PC-9 (cell line): Measurements from ENCODE around the gene ARIH2. TPM values are rescaled to one million over a fixed set of nuclear protein-coding genes. Genes with fewer than 3 reads are reported as not detected.
A peak's percentile ranks its signal among the peaks of the same experiment; 100 is the strongest.

Experiments
- BruUV-seq: library from RNA; stranded (reverse); fragments of 400-500 nt; replicated peaks from 2 replicates; lab custom pipeline; 2021; lab: Mats Ljungman, UMichigan
- CTCF ChIA-PET: fragments of 300-600 bp; sonication (Branson Sonifier 250); formaldehyde crosslinking; loops from one replicate; lab custom pipeline; 2022; ENCODE audit warnings: antibody characterized with exemption; lab: Charles Lee
- POLR2A ChIA-PET: fragments of 300-600 bp; sonication (Branson Sonifier 250); formaldehyde crosslinking; loops from one replicate; lab custom pipeline; 2022; ENCODE audit warnings: antibody characterized with exemption; ENCODE audit not compliant: unreplicated experiment; lab: Charles Lee
- DNase-seq, 2 experiments: peaks; one replicate each; pipeline versions ENCODE4 v3.0.0 to v3.0.0-alpha.2; 2015 to 2022; ENCODE audit warnings: mixed read lengths in 1 of 2
- H2AFZ ChIP-seq: fragments of 200-600 bp; sonication (generic); 2 replicates; pipeline ENCODE4 v1.8.1; 2017; ENCODE audit warnings: antibody characterized with exemption
- H3F3A ChIP-seq: fragments of 200-600 bp; sonication (generic); 2 replicates; pipeline ENCODE4 v1.8.1; 2017; ENCODE audit warnings: antibody characterized with exemption, mild to moderate bottlenecking, low read depth; ENCODE audit not compliant: insufficient read depth
- H3K27ac ChIP-seq: fragments of 200-600 bp; sonication (generic); 2 replicates; pipeline ENCODE4 v1.6.1; 2016; ENCODE audit warnings: mixed run types
- H3K27me3 ChIP-seq: fragments of 200-600 bp; sonication (generic); 2 replicates; pipeline ENCODE4 v1.6.1; 2016; ENCODE audit warnings: low read depth, mixed run types; ENCODE audit not compliant: insufficient read depth
- H3K36me3 ChIP-seq: fragments of 200-600 bp; sonication (generic); 2 replicates; pipeline ENCODE4 v1.6.1; 2016; ENCODE audit warnings: low read depth, mixed run types
- H3K4me1 ChIP-seq: fragments of 200-600 bp; sonication (generic); replicated peaks from 2 replicates; pipeline ENCODE4 v1.6.1; 2016; ENCODE audit warnings: mixed run types; ENCODE audit not compliant: insufficient read depth
- H3K4me2 ChIP-seq: fragments of 200-600 bp; sonication (generic); 2 replicates; pipeline ENCODE4 v1.6.1; 2017; ENCODE audit warnings: mixed run types
- H3K4me3 ChIP-seq: fragments of 200-600 bp; sonication (generic); 2 replicates; pipeline ENCODE4 v1.6.1; 2016; ENCODE audit warnings: mixed run types
- H3K79me2 ChIP-seq: fragments of 200-600 bp; sonication (generic); 2 replicates; pipeline ENCODE4 v1.6.1; 2017; ENCODE audit warnings: low read depth, mixed run types
- H3K9me2 ChIP-seq: fragments of 200-600 bp; sonication (generic); 2 replicates; pipeline ENCODE4 v1.8.1; 2017; ENCODE audit warnings: mild to moderate bottlenecking; ENCODE audit not compliant: insufficient read depth
- H3K9me3 ChIP-seq: fragments of 200-600 bp; sonication (generic); 2 replicates; pipeline ENCODE4 v1.8.1; 2016; ENCODE audit warnings: low read depth; ENCODE audit not compliant: insufficient read depth
- H4K20me1 ChIP-seq: fragments of 200-600 bp; sonication (generic); 2 replicates; pipeline ENCODE4 v1.8.1; 2017; ENCODE audit not compliant: insufficient read depth
- CTCF ChIP-seq: fragments of 200-600 bp; sonication (generic); conservative IDR thresholded peaks from 2 replicates; pipeline ENCODE4 v1.6.1; 2017; ENCODE audit warnings: mixed run types, antibody characterized with exemption, mild to moderate bottlenecking, moderate library complexity
- EZH2 ChIP-seq: fragments of 200-600 bp; sonication (generic); IDR thresholded peaks from 2 replicates; pipeline ENCODE4 v1.8.0; 2017; ENCODE audit warnings: antibody characterized with exemption, low read depth
- intact Hi-C: fragments of 100-400 bp; cut with micrococcal nuclease; formaldehyde crosslinking; loops from one replicate; pipeline ENCODE4 v1.10.0; 2022; ENCODE audit not compliant: unreplicated experiment
- total RNA-seq: library from RNA; stranded (reverse); gene quantifications from 2 replicates; pipeline ENCODE4 v1.2.3, GENCODE V29; 2021

ARIH2 gene
- total RNA-seq, 1 experiment from 2014 or later = 86.1 TPM

GRCh38 chr3:49019941-49020329, 101.3 kb downstream of the ARIH2 start:
- no peak overlapping the region for H3K27ac ChIP-seq
- no peaks in the 10 kb centered on the region for H4K20me1 ChIP-seq
- peak overlapping the region; percentile 92 for H3K4me2 ChIP-seq
- intact Hi-C loops = no loop called here
- H3K27me3 ChIP-seq = no peaks in the 10 kb centered on the region
- no peaks in the 10 kb centered on the region for H3K9me3 ChIP-seq
- H3K36me3 ChIP-seq = no peaks in the 10 kb centered on the region
- H3K9me2 ChIP-seq = no peaks in the 10 kb centered on the region
- peak overlapping the region; percentile 70 for H3K4me3 ChIP-seq
- H3K4me1 ChIP-seq = peaks cover 30% of the 10 kb centered on the region
- no peak for TF ChIP-seq EZH2
- no peak for TF ChIP-seq CTCF
- no TSS peak for BruUV-seq
- ChIA-PET CTCF (interaction anchor here (0.6 kb wide), 1 partner anchor 34 kb away, joined by 15 read pairs; no protein-coding TSS in a partner anchor), POLR2A (interaction anchor here (0.5 to 3.7 kb wide), 4 partner anchors 13 to 74 kb away, joined by 3 to 22 read pairs (median 8); partner anchors contain the start of genes QRICH1 and WDR6)
- H2AFZ ChIP-seq = no peak overlapping the region
- H3F3A ChIP-seq = peaks cover 50% of the 10 kb centered on the region
- no peak for DNase-seq
- H3K79me2 ChIP-seq = peaks cover 44% of the 10 kb centered on the region

DNA sequence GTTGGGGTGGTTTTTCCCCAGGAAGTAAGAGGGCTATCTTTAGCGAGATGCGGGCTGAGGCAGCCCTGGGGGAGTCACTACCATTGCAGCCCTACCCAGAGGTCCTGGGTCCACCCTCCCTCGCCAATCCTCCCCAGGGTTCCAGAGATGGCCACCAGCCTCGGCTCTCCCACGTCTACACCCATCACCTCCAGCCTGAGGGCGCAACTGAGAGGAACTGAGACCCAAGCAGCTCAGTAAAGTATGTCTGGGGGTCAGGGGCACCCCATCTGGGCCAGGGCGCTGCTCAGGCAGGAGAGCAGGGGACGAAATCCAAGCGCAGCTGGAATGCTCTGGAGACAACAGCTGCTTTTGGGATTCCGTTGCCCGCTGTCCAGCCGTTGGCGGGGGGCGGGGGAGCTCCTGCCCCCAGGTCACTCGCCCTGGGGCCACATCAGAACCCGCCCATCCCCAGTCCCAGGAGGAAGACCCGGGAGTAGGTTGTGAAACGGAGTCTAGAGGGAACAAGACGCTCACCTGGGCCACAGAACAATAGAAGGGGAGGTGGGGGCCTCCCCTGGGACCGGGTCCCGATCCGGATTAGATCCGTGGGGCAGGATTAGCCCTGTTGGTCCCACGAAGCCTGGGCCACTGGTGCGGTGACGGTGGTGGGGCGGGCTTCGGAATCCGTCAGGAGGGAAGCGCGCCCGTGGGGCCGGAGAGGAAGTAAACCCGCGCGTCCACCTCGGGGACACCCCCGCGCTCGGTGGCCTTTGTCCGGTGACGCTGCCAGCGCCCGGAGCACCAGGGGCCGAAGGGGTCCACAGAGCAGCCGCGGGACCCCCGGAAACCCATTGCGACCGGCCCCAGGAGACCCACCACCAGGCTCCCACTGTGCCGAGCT, 101.9 kb downstream of the ARIH2 start:
- BruUV-seq = TSS peak; percentile 74
- intact Hi-C loops = no loop called here
- H2AFZ ChIP-seq = peak overlapping the region; percentile 72
- peak overlapping the region; percentile 50 for H3K27ac ChIP-seq
- no peaks in the 10 kb centered on the region for H3K9me2 ChIP-seq
- H3K4me3 ChIP-seq = peak overlapping the region; percentile 70
- H3K27me3 ChIP-seq = no peaks in the 10 kb centered on the region
- ChIA-PET POLR2A (interaction anchor here (0.5 to 3.7 kb wide), 7 partner anchors 13 to 557 kb away, joined by 3 to 22 read pairs (median 6); partner anchors contain the start of genes IP6K2, QRICH1 and WDR6), CTCF (interaction anchor here (0.6 kb wide), 1 partner anchor 35 kb away, joined by 15 read pairs; no protein-coding TSS in a partner anchor)
- DNase-seq = peak in 1 of 2 experiments; percentile 57
- TF ChIP-seq EZH2 = no peak
- no peak for TF ChIP-seq CTCF
- H3K36me3 ChIP-seq = no peaks in the 10 kb centered on the region
- no peaks in the 10 kb centered on the region for H4K20me1 ChIP-seq
- peaks cover 51% of the 10 kb centered on the region for H3F3A ChIP-seq
- H3K4me1 ChIP-seq = peaks cover 30% of the 10 kb centered on the region
- peak overlapping the region; percentile 92 for H3K4me2 ChIP-seq
- H3K79me2 ChIP-seq = peaks cover 49% of the 10 kb centered on the region
- no peaks in the 10 kb centered on the region for H3K9me3 ChIP-seq

- DNase-seq = peak; percentile 89 to 99
- Histone ChIP-seq H3K36me3 (peaks cover 6% of the 10 kb centered on the region; the same call in 1 of the 2 replicates), H3K27ac (peak overlapping the region; percentile 87), H2AFZ (peak overlapping the region; percentile 82), H3K4me3 (peak overlapping the region; percentile 70), H3K9me2 (no peaks in the 10 kb centered on the region), H3K9me3 (no peaks in the 10 kb centered on the region), H3K4me2 (peak overlapping the region; percentile 92), H4K20me1 (no peaks in the 10 kb centered on the region; the same call in 1 of the 2 replicates), H3K4me1 (peaks cover 30% of the 10 kb centered on the region), H3K27me3 (no peaks in the 10 kb centered on the region), H3K79me2 (peaks cover 57% of the 10 kb centered on the region), H3F3A (peaks cover 44% of the 10 kb centered on the region; the same call in 1 of the 2 replicates)
- POLR2A ChIA-PET = interaction anchor here (0.6 to 3.7 kb wide), 8 partner anchors 14 to 780 kb away, joined by 3 to 22 read pairs (median 5); partner anchors contain the start of genes IP6K2, QRICH1, WDR6 and ZNF589
- TF ChIP-seq CTCF (no peak), EZH2 (no peak)
- CTCF ChIA-PET = interaction anchor here (0.6 to 1.0 kb wide), 2 partner anchors 33 to 37 kb away, joined by 3 to 4 read pairs; no protein-coding TSS in a partner anchor
- intact Hi-C loops = no loop called here
- no TSS peak for BruUV-seq
Measured at GRCh38 chr3:49021213-49021812, 102.7 kb downstream of the ARIH2 start.
